GM19468 (cell line): ENCODE measurements around the gene ATXN7L3.
"Not testable (repeated sequence)": the region's sequence is repeated elsewhere in the genome, so short reads cannot be mapped to it uniquely, and the experiment has no call there.

ENCODE experiments used
- ATAC-seq: cut with Tn5 transposase; IDR thresholded peaks from one replicate; pipeline ENCODE4 v1.9.1; 2021; ENCODE audit warnings: mild to moderate bottlenecking, moderate library complexity, moderate number of reproducible peaks; ENCODE audit not compliant: unreplicated experiment; ENCODE audit errors: extremely low read depth

ATXN7L3 gene

GRCh38 chr17:44199553-44200477 lies at the start of gene ATXN7L3:
Gene ATXN7L3 (minus strand): TSS chr17:44199884. CDS start chr17:44198070, 1,814 bp downstream.
- ATAC-seq: peak; percentile 31

GRCh38 chr17:44247876-44248736 lies 48.4 kb upstream of the ATXN7L3 start:
- ATAC-seq: no peak

GRCh38 chr17:44247440-44247841 lies 47.8 kb upstream of the ATXN7L3 start:
- ATAC-seq: no peak

GRCh38 chr17:44241106-44241624 lies 41.5 kb upstream of the ATXN7L3 start:
- ATAC-seq: no peak

- ATAC-seq: not testable (repeated sequence)
Observed at GRCh38 chr17:44237886-44238285, 38.2 kb upstream of the ATXN7L3 start.

- no peak for ATAC-seq
Observed at GRCh38 chr17:44236444-44236991, 36.8 kb upstream of the ATXN7L3 start.

- ATAC-seq: no peak
Observed at GRCh38 chr17:44235583-44235936, 35.9 kb upstream of the ATXN7L3 start.

- ATAC-seq: no peak
Observed at GRCh38 chr17:44233582-44233981, 33.9 kb upstream of the ATXN7L3 start.

- ATAC-seq: no peak
Observed at GRCh38 chr17:44232061-44232460, 32.4 kb upstream of the ATXN7L3 start.

- ATAC-seq: no peak
Observed at GRCh38 chr17:44230140-44230539, 30.5 kb upstream of the ATXN7L3 start.

GRCh38 chr17:44229090-44229489 lies 29.4 kb upstream of the ATXN7L3 start:
- no peak for ATAC-seq

- ATAC-seq: no peak
Observed at GRCh38 chr17:44223541-44224071, 23.9 kb upstream of the ATXN7L3 start.

GRCh38 chr17:44222112-44222869 lies 22.6 kb upstream of the ATXN7L3 start:
- no peak for ATAC-seq

GRCh38 chr17:44221862-44222111 lies 22.1 kb upstream of the ATXN7L3 start:
- no peak for ATAC-seq

- ATAC-seq: no peak
Observed at GRCh38 chr17:44221084-44221861, 21.6 kb upstream of the ATXN7L3 start.

GRCh38 chr17:44220213-44221083 lies 20.8 kb upstream of the ATXN7L3 start:
- ATAC-seq: no peak

- no peak for ATAC-seq
Observed at GRCh38 chr17:44219616-44220212, 20.0 kb upstream of the ATXN7L3 start, which contains the start of gene UBTF. Gene UBTF (minus strand): TSS chr17:44219675. CDS start chr17:44218229, 1,446 bp downstream.
